ENCODE data around the gene RNU6-1.

Gene RNU6-1

DNA sequence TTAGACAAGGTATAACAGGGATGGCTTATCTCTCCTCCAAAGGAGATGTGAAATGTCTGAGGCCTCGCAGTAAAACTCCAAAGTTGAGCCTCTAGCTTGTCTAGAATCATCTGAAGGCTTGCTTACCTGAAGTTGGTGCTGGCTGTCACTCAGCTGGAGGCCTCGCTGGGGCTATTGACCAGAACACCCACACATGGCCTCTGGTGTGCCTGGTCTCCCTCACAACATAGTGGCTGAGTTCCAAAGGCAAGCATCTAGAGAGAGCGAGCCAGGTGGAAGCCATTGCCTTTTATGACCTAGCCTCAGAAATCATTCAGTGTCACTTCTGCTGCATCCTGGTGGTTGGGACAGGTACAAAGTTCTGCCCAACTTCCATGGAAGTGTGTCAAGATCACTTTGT, 17.4 kb upstream of the RNU6-1 start:
- no peak for DNase-seq (ENCODE audit: low spot score)

DNA sequence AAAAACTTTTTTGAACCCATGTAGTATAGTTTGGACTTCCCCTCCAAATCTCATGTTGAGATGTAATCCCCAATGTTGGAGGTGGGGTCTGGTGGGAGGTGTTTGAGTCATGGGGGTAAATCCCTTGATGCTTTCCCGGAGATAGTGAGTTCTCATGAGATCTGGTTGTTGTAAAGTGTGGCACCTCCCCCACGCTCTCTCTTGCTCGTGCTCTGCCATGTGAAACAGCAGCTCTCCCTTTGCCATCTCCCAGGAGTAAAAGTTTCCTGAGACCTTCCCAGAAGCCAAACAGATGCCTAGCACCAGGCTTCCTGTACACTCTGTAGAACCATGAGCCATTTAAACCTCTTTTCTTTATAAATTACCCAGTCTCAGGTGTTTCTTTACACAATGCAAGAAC, 16.0 kb upstream of the RNU6-1 start:
- DNase-seq (ENCODE audit: low spot score), result no peak

DNA sequence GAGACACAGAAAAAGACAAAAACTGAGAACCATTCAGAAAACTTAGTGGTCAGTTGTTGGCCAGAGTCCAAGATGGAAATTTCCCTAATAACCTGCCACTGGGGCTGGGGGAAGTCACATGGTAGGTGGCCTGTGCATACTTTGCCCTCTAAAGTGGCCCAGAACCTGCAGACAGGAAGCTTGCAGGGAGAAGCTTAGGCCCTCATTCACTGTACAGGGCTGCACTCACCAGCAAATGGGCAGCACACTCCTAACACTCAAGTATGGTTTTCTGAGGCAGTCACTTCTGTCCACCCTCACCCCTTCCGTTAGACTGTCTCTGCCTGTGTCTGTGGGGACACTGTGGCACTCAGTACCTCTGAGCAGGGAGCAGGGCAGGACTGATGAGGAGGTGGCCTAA, 14.5 kb upstream of the RNU6-1 start:
- no peak for DNase-seq (ENCODE audit: low spot score)

DNA sequence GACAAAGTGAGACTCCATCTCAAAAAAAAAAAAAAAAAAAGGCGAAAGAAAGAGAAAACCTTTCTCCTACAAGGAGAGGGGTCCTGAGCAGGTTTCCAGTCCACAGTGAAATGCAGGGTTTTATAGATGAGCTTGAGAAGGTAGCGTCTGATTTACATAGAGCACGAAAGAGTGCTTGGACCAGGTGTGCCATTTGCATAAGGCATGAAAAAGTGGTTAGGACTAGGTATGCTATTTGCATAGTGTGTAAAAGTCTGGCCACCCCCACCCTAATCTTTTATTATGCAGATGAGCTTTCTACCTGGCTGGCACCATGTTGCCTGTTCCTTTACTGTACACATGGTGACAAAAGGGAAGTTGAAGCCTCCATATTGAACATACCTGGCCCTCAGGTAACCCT, 13.6 kb upstream of the RNU6-1 start:
- DNase-seq (ENCODE audit: low spot score), result no peak

DNA sequence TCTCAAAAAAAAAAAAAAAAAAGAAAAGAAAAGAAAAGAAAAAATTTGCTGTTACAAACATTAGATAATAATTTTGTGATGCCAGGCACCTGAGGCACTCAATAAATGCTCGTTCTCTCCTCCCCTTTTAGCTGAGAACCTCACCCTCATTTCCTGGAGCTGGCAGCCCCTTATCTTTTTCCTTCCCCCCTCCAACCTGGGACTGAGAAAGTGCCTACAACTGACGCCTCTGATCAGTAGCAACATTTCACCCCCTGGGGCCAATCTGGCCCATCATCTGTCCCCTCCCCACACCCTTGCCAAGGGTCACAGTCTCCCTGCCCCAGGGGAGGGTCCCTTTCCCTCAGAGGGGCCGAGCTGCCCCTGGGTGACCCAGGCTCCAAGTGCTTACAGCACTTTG, 12.6 kb upstream of the RNU6-1 start:
- DNase-seq (ENCODE audit: low spot score), result no peak

DNA sequence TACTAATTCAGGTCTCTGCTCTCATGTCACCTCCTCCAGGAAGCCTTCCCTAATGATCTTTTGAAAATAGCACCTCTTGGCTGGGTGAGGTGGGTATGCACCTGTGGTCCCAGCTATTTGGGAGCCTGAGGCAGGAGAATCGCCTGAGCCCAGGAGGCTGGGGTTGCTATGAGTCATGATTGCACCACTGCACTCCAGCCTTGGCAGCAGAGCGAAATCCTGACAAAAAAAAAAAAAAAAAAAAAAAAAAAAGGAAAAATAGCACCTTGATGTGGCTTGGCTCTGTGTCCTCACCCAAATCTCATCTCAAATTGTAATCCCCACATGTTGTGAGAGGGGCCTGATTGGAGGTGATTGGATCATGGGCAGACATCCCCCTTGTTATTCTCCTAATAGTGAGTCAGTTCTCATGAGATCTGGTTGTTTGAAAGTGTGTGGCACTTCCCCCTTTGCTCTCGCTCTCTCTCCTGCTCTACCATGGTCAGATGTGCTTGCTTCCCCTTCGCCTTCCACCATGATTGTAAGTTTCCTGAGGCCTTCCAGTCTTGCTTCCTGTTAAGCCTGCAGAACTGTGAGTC, 11.2 kb upstream of the RNU6-1 start:
- DNase-seq (ENCODE audit: low spot score), result no peak

DNA sequence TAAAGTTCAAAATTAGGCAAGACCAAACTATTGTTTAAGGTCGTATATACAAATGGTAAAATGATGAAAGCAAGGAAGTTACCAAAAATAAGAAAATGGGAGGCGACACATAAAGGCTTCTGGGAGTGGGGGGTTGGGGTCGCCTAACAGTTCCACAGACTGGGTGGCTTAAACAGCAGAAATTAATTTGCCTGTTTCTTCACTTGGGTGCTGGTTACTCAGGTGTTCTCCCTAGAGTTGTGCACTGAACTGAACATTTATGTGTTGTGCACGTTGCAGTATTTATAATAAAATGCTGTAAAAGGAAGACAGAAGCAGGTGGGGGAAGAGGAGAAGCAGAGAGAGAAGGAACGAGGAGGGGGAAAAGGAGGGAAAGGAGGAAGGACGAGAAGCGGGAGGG, 10.5 kb upstream of the RNU6-1 start:
- DNase-seq (ENCODE audit: low spot score), result no peak

DNA sequence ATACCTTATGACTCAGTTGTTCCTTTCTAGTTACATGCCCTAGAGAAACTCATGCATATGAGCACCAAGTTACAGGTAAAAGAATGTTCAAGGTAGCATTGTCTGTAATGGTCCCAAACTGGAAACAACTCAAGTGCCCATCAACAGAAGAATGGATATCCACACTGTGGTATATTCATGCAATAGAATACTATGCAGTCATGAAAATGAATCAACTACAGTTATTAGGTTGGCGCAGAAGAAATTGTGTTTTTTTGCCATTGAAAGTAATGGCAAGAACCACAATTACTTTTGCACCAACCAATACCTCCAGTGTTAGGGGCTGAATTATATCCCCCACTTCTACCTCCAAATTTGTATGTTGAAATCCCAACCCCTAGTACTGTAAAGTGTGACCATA, 9.7 kb upstream of the RNU6-1 start:
- DNase-seq (ENCODE audit: low spot score), result no peak

DNA sequence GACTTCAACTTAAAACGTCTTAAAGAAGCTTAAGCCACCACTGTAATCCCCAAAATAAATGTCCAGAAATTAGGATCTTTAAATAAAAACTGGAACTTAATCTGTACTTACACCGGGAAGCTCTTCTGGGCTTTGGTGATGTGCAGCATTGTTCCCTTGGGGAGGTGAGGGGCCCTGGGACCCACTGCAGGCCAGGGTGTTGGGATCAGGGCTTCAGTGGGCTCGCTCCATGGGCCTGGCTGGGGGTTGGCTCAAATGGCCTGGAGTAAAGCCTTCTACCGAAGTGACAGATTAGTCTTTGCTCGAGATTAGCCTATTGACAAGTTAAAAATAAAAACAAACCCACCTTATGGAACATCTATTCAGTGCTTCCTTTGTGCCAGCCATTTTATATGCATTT, 6.1 kb upstream of the RNU6-1 start:
- DNase-seq (ENCODE audit: low spot score), result no peak

DNA sequence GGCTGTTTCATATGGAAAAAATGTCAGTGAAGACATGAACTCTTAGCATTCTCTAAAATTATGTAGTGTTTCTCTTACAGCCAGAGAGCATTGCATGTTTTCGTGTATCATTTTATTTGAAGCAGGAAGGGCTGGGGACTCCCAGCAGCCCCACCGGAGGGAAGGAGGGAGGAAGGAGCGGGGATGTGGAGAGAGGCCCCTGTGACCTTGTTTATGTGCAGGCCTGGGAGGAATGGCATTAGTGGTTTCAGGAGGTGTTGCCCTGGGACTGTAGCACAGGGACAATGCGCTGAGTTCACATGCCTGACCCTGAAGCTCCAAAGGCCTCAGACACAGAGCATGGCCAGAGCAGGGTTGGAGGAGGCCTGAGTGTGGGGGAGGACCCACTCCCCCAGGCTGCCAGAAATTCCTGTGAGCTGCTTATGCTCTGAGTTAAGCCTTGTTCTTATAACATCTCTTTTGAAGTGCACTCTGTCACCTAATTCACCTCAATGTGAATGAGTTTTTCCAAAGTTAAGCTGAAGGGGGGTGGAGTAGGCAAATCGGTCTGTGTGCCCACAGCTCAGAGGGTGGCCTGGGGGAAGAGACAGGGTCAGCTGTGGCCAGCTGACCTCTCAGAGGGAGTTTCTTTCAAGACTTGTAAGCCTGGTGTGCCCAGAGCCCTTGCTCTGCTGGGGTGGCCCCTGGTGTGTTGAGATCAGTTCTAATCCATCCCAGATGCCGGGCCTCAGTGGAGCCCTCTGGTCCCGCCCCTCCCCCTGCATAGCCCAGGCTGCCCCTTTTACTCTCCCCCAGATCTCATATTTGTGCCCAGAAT, 3.9 kb upstream of the RNU6-1 start:
- no peak for DNase-seq (ENCODE audit: low spot score)

DNA sequence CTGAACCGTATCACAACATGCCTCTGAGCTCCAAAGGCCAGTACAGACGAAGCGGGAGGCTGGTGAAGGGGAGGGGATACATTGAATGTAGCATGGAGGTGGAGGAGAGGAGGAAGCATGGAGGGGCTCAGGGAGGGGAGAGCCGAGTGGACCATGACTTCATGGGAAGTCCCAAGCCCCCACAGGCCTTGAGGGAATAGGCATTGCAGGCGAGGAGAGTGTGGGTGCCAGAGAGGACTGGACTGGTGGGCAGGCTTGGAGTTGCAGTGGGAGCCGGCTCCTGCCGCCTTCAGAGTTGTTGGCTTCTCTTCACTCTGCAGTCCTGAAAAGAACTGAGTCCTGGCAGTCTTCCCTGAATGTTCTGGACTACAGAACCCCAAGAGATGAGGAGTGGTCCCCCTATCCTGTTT, 3.3 kb upstream of the RNU6-1 start:
- DNase-seq (ENCODE audit: low spot score), result no peak

DNA sequence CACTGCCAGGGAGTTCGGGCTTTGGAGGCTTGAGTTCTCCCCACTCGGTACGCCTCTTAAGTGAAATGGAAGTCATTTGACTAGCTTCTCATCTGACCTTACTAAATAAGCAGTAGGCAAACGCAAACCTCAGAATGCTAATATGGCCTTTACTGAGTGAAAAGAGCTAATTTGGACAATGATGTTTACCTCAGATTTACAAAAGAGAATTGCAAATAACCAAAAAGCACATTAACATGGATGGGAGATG, 1.6 kb upstream of the RNU6-1 start:
- no peak for DNase-seq (ENCODE audit: low spot score)

DNA sequence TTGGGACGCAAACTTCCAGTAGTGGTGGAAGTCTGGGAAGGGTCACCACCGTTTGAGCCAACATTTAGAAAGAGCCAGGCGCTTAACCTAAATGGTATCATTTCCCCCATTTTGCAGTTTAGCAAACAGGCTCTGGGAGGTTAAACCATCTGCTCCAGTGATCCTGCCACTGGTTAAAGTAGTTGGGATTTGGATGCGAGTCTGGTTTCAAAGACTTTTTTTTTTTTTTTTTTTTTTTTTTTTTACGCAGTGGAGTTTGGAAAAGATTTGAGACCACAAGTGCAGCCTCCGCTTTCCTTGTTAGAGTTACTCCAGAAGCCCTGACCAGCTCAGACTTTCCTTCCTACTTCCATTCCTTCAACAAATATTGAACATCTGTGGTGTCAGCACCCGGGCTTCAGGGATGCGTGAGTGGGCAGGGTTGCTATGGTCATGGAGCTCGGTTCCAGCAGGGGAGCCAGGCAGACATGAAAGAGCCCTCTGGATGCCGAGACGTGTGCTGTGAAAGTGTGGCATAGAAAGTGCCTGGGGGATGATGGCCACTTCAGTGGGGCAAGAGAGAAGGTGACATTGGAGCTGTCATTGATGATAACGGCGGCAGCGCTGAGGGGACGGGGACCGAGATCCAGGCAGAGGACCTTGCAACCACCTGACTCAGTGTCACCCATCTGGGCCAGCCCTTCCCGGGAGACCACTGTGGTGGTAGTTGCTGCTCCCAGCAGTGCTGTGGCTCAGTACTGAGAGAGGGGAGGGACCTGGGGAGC, 1.1 kb upstream of the RNU6-1 start:
- DNase-seq (ENCODE audit: low spot score), result peak; percentile 51

DNA sequence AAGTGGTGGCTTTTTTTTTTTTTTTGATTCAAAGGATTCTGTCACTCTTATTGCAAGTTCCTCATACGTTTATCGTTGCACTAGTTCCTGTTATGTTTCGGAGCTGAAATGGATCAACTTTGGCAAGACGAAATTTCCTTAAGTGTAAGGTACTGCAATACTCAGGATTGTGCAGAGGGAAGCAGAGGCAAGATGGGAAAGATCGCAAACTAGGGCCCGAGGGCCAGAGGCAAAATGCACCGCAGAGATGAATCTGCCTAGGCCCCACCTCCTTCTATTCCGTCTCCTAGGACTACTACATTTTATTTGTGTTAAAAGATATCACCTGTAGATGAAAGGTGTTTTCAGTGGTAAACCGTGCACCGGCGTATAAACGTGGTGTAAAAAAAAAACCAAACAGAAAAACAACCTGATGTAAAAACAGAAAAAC, 331 bp downstream of the RNU6-1 start:
- DNase-seq (ENCODE audit: low spot score), result peak; percentile 66

DNA sequence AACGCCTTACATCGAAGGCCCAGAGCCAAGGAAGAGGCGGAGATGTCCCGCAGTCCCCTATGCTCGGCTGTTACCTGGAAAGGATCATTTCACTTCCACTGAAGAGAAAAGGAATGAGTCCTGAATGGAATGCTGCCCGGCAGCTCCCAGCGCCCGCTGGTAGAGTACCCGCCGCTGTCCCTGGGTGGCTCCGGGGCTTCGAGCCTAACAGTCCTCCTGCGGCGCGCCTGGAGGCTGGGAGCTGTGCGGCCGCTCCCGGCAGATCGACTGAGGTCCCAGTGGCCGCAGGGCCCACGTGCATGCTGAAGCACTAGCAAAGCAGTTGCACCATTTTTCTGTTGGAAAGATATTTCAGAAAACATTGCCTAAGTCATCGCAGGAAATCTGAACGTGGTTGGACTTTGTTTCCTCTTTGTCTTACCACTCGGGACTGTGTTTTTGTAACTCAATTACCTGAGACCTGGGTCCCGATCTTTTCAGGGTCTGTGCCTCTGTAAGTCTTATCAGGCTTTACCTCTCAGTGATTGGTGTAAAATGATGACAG, 984 bp downstream of the RNU6-1 start:
- peak; percentile 73 for DNase-seq (ENCODE audit: low spot score)

DNA sequence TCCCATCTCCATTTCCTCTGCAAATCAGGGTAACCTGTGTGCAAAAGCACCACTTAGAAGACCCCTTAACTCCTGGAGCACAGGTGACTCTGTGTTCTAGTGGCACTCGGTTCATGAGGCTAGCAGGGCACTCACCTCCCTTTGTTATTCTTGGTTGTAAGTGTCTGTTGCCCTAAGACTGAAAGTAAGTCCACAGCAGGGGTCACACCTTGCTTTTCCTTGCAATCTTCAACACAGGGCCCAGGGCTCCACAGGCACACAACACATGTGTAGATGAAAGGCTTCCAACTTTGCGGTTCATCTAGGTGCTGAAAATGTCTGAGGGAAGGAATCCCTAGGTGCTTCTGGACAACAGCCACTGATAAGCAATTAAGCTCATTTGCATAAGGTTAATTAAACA, 2.9 kb downstream of the RNU6-1 start:
- DNase-seq (ENCODE audit: low spot score), result no peak

DNA sequence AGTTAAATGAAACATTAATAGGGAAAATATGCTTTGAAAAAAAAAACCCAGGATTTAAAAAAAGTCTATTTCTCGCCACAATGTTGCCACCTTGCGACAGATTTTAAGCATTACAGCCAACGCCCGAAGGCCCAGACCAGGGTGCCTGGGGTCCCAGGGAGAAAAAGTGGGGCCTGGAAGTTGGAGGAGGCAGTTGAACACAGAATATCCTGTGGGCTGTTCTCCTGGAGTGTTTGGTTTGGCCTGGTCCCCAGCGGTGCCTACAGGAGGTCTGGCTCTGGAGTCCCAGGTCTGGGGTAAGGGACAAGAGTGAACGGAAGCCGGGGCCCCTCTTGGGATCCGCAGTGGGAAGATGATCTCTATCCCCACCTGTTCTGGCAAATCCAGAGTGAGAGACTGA, 3.4 kb downstream of the RNU6-1 start:
- DNase-seq (ENCODE audit: low spot score), result no peak

DNA sequence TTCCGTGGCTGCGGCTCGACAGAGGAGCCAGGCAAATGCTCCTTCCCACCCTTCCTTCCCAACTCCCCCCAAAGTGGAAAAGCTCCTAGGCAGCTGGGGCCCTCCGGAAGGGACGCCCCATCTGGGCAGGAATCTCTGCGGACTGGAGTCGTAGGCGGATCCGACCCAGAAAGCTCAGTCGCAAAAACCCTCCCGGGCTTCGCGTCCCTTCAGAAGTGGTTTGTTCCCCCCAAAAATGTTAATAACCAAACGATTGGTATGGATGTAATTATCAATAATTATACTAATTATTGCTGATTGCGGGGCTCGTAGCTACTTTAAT, 3.8 kb downstream of the RNU6-1 start:
- no peak for DNase-seq (ENCODE audit: low spot score)

DNA sequence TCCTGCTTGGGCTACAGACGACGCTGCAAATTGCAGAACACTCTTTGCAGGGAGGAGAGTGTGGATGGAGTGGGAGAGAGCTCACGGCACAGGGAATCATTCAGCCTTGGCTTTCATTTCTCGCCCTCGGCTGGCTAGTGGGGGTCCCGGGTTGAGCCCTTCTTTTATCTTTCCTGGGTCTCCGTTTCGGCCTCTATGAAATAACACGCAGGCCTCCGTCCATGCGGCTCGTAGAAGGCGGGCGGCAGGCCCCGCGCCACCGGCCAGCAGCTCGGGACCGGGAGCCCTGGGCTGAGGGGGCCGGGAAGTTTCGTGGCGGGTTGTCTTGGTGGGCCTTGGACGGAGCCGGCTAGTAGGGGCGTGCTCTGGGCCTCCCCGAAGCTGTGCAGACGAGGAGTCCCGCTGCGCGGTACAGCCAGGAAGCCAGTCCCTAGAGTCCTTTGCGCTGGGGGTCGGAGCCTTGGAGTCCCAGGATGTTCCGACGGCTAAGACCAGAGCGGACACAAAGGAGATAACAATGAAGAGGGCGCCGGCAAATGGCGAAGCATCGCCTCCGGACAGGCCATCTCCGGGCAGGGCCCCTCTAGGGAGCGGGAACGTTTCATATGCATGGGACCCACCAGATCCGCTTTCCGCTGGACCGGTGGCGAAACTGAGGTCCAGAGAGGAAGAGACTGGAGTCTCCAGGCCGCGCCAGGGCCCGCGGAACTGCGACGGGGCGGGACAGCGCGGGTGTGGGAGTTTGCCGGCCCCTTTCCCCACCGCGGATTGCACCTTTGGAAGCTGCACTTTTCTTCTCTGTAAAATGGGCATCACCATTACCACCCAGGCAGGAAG, 4.3 kb downstream of the RNU6-1 start:
- no peak for DNase-seq (ENCODE audit: low spot score)

DNA sequence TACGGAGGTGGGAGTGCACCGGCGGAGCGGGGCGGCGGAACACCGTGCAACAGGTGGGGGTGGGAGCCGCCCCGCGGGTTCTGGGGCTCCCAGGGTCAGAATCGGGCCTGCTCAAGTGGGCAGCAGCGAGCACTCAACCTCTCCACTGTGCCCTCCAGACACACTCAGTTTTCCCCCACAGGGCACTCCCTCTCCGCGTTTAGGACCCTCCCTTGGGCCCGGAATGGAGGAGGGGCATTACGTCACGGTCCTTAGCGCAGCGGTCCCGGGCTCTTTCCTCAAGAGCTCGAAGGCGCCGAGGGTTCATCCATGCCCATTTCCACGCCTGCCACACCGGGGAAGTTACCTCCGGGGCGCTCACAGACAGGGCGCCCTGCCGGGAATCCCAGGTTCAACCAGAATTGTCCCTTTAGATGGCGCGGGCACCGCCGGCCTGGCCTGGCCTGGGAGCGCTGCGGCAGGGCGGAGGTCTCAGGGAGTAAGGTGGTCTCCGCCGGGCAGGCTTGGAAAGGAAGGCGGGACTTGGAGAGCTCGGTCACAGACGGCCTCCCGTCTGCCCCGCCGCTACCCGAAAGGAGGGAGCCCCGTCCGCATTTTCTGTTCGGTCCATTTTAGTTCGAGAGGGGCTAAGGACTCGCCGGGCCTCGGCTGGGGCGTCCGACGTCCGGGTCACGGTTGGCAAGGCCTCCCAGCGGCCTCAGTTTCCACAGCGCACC, 5.1 kb downstream of the RNU6-1 start:
- no peak for DNase-seq (ENCODE audit: low spot score)

DNA sequence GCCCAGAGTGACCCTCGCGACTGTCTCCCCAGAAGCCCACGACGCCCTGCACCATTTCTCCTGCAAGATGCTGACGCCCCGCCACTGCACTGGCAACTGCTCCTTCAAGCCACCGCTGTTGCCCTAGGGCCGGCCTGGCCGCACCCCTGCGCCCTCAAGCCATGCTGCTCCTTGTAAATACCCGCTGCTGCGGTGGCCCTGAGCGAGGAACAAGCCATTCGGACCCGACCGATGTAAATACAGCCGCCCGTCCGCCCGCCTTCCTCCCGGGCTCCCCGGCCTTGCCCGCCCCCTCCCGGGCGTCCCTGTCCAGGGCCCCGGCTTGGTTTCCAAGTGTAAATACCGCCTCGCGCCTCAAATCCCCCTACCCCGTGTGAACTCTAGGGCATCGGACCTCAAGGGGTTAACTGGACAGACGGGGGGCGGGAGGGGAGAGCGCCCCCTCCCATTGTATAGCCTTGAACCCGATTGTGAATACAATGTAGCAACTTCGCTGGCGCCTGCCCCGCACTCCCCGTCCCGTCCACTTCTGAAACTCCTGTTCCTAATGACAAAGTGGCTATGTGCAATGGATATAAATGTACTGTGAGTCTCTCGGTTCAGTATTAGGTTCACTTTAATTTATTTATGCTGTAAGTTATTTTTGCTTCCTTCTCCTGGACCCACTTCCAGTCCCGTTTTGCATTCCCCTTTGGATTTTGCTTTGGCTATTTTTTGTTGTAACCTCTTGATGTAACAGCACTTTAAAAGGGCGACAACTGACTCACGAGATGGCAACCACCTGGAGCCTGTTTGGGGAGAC, 5.9 kb downstream of the RNU6-1 start:
- DNase-seq (ENCODE audit: low spot score), result no peak

Measured in Ammon's horn (tissue), 1 donor.